Measurements from ENCODE around the gene PHGDH.
"Not testable (repeated sequence)": the region's sequence is repeated elsewhere in the genome, so short reads cannot be mapped to it uniquely, and the experiment has no call there.

The PHGDH gene

GRCh38 chr1:119711804-119712341, at the start of gene PHGDH:
Gene PHGDH, plus strand, starts transcription at chr1:119711934. Its CDS starts 89 bp downstream, at chr1:119712023.
- no peak for DNase-seq (ENCODE audit: extremely low read depth in 1 of 2, low read depth in 1 of 2)

DNA sequence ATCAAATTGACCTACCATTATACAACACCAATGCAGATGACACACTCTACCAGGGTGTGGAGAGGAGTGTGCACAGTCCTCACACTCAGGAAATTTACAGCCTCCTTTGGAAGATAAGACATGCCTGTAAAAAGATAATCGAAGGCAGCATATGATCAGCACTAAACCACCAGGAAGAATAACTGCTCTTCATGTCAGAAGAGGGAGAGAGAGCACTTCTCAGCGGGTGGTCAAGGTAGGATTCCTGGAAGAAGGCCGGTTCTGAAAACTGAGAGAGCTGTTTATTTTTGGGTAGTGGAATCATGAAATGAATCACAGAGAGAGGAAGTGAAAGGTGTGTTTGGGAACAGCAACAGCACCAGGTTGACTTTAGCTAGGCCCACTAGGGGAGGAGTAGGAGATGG, 49.7 kb upstream of the PHGDH start:
- DNase-seq (ENCODE audit: extremely low read depth in 1 of 2, low read depth in 1 of 2) = no peak

DNA sequence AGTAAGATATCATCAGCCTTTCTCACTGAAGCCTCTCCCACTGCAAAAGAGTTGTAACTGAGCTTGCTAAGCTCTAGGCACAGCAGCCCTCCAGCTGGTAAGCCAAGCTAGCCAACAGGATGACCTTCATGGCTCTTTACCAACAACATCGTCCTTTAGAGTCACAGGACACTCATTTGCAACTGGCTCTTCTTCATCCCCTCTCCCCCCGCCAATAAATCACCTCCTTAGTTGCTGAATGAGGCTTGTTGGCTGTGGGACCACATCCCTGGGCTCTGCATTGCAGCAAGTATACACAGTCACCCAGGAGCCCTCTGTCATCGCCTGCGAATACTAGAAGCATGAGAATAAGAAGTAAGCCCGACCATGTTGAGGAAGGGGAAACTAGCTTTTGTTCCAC, 47.7 kb upstream of the PHGDH start:
- no peak for DNase-seq (ENCODE audit: extremely low read depth in 1 of 2, low read depth in 1 of 2)

DNA sequence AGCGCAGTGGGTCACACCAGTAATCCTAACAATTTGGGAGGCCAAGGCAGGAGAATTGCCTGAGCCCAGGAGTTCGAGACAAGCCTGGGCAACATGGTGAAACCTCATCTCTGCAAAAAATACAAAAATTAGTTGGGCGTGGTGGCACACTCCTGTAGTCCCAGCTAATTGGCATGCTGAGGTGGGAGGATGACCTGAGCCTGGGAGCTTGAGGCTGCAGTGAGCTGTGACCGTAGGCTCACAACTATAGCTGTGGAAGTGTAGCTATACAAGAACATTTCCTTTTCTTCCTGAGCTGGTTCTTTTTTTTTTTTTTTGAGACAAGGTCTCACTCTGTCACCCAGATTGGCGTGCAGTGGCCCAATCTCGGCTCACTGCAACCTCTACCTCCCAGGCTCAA, 44.6 kb upstream of the PHGDH start:
- DNase-seq (ENCODE audit: extremely low read depth in 1 of 2, low read depth in 1 of 2) = no peak

DNA sequence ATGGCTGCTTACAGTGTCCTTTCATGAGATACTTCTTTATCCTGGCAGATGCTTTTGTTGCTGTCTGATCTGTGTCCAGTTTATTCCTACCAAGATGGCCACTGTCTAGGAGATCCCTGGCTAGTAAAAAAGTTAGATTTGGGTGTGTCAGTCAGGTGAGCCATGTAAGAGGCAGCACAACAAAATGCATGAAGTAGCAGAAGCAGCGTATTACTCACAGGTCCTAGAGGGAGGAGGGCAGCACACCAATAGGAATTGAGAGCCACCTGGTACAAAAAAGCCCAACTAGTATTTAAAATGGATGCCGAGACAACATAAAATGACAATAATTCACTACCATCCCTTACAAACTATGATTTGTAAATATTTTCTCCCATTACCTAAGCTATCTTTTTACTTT, 40.8 kb upstream of the PHGDH start:
- DNase-seq (ENCODE audit: extremely low read depth in 1 of 2, low read depth in 1 of 2) = no peak

DNA sequence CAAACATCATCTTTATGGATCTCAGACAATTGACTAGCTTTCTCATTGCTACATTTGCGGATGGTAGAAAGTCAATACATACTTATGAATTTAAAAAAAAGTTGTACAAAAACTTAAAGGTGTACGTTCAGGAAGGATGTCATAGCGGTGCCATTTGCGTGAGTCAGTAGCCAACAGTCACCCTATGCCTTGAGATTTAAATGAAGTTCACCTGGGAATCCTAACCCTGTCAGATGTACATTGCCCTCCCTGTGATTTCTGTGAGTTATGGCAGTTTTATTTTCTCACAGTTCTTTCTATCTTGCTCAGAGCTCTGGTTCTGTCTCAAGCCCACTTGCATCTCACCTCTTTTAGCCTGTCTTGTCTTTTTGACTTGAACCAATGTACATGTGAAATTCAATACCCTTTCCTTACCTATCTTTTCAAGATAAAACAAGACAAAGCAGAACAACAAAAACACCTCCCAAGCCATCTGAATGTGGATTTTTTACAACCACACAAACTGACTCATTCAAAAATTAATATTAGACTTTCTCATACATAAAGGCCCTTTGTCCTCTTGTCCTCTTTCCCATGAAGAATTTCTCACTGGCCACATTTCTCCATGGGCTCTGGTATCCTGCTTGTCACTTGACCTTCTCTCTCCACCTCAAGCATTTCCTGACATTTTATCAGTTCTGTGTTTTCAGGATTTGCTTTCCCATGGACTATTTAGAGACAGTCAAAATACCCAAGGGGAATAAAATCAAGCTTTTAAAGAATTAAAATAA, 38.4 kb upstream of the PHGDH start:
- DNase-seq (ENCODE audit: extremely low read depth in 1 of 2, low read depth in 1 of 2) = no peak

DNA sequence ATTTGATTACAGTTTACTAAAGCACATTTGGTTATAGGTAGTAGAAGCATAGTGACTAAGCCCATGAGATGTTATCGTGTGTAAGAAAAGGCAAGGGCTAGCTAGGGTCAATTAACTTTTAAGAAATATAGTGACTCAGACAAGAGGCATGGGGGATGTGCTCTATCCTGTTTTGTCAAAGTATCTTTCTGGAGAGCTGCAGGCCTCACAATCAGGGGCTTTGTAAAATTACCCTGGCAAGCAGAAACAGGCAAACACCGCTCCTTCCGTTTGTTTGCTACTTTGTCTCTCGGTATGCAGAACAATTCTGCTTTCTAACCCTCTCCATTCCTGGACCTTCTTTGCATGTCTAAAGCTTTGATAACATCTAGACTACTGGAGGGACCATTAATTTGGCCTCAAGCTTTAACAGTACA, 37.6 kb upstream of the PHGDH start:
- DNase-seq (ENCODE audit: extremely low read depth in 1 of 2, low read depth in 1 of 2) = no peak

GRCh38 chr1:119674835-119675289, 36.9 kb upstream of the PHGDH start:
- no peak for DNase-seq (ENCODE audit: extremely low read depth in 1 of 2, low read depth in 1 of 2)

GRCh38 chr1:119675349-119676345, 36.1 kb upstream of the PHGDH start:
- peak; percentile 22 to 35 for DNase-seq (ENCODE audit: extremely low read depth in 1 of 2, low read depth in 1 of 2)

DNA sequence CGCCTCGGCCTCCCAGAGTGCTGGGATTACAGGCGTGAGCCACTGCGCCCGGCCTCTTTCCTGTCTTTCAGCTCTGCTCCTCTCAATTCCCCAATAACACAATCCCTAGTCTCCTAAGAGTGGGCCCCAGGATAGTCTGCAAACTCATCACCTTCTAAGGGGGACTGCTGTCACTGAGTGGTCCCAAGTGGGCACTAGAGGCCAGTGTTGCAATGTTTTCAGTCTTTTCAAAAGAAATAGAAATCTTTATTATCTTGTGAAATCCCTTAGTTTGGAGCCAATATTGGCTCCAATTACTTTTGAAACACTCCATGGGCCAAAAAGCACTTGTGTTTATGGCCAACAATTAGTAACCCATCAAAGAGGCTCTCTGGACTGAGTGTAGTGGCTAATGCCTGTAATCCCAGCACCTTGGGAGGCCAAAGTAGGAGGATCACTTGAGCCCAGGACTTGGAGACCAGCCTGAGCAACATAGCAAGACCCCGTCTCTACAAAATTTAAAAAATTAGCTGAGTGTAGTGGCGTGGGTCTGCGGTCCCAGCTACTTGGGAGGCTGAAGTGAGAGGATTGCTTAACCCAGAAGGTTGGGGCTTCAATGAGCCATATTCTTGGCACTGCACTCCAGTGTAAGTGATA, 35.0 kb upstream of the PHGDH start:
- no peak for DNase-seq (ENCODE audit: extremely low read depth in 1 of 2, low read depth in 1 of 2)

DNA sequence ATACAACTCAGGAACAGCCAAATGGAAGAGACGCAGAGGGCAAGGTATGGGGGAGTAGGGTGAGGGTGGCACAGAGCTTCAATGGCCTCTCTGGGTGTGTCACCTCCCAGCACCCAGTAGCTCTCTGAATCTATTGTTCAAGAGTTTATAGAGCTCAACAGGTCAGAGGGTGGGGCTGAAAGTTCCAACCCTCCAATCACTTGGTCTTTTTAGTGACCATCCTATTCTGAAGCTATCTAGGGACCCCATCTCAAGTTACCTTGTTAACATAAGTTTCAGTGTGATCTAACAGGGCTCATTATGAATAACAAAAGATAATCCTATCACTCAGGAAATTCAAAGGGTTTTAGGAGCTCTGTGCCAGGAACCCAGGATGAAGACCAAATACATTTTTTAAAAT, 32.5 kb upstream of the PHGDH start:
- no peak for DNase-seq (ENCODE audit: extremely low read depth in 1 of 2, low read depth in 1 of 2)

- no peak for DNase-seq (ENCODE audit: extremely low read depth in 1 of 2, low read depth in 1 of 2)
Measured at GRCh38 chr1:119680193-119680592, 31.5 kb upstream of the PHGDH start.

DNA sequence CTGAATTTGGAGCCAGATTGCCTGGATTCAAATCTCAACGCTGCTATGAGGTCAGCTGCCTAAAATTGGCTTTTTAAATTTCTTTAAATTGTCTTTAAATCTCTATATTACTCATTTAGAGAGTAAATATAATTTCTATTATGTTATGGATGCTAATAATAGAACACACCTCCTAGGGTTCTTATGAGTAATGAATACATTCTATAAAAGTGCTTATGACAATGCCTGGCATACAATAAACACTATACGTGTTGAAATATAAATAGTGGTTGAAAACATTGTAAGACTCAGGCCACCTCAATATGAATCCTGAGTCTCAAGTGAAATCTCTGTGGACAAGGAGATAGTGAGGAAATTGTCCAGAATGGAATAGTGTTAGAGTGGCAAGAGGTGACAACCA, 31.0 kb upstream of the PHGDH start:
- DNase-seq (ENCODE audit: extremely low read depth in 1 of 2, low read depth in 1 of 2) = no peak

- no peak for DNase-seq (ENCODE audit: extremely low read depth in 1 of 2, low read depth in 1 of 2)
Measured at GRCh38 chr1:119681560-119681959, 30.2 kb upstream of the PHGDH start.

DNA sequence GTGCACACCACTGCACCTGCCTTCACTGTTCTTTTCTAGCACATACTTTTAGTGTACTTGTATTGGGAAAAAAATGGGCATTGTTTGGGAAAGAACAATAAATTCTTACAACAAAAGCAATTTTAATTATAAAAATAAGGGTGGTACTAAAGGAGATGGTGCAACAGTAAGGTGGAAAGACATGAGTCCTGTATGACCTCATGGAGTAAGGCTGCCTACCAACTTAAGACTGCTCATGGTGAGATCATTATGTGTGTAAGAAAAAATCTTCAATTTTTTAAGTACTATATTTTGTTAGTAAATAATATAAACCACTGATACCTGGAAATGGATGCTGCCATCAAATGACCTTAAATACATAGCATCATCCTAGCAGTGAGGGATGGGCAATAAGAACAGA, 29.6 kb upstream of the PHGDH start:
- DNase-seq (ENCODE audit: extremely low read depth in 1 of 2, low read depth in 1 of 2) = no peak

DNA sequence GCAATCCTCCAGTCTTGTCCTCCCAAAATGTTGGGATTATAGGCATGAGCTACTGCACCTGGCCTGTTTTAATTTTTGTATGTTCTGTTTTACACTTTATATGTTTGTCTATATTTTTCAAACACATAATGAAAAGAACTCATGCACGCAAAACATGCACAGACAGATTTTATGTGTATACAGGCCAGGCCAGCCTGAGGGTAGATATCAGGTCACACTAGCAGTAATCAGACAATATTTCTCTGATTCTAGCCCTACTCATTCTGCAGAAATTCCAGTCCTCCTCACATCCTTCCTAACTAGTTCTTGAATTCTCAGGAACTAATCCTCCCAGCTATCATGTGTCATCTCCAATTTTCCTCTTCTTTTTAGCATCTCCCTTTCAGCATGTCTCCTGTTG, 27.8 kb upstream of the PHGDH start:
- no peak for DNase-seq (ENCODE audit: extremely low read depth in 1 of 2, low read depth in 1 of 2)

DNA sequence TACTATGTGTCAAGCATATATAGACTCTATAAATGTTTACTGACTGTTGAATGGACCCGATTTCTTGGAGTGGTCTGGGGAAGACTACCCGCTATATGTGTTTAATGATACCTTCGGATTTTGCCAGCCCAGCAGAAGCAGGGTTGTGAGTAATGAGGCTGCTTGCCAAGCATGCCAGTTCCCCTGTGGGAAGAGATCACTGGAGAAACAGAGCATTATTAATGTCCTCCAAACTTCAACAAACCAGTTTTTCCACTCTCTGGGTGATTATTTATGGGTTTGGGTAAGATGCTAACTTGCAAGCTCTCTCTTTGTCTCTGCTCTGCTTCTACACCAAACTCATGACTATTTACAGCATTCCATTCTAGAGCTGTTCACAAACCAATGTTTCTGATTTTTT, 25.1 kb upstream of the PHGDH start:
- no peak for DNase-seq (ENCODE audit: extremely low read depth in 1 of 2, low read depth in 1 of 2)

DNA sequence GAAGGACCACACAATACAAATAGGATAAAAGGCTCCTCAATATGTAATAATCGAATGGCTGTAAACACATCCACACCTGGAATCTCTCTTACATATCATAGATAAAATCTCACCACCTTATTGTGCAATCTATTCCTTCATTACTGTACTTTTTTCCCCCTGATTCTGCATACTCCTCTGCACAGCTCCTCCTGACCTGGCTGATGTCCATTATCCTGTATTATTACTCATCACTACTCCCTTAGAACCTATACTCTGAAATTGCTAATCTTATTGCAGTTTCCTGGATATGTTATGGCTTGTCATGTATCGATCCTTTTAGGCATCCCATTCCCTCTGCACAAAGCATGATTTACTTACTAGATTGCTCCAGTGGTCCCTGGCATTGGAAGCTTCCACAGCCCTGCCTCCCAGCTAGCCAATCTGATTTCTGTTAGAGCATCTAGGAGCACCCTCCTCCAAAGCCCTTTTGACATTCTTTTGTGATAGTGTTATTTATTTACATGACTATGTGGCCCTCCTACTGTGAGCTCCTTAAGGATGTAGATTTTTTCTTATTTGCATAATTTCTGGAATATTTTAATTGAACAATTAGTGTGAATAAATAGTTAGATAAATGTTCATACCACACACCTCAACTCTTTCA, 24.2 kb upstream of the PHGDH start:
- DNase-seq (ENCODE audit: extremely low read depth in 1 of 2, low read depth in 1 of 2) = no peak

DNA sequence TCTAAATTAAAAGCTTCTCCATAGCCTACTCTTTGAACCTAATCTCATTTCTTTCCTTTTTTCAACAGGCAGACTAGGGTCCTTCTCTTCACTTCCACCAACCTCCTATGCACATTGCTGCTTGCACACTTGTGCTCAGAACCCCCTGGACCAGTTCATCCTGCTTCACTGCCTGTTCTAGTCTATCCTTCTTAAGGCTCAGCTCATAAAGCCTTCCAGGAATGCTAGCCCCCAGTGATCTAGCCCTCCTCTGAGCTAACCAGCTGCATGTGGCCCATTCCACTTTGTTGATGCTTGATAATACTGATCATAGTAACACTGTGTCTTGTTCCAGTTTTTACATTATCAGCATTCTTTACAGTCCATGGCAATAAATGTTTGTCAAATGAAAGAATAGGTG, 22.9 kb upstream of the PHGDH start:
- DNase-seq (ENCODE audit: extremely low read depth in 1 of 2, low read depth in 1 of 2) = no peak

GRCh38 chr1:119689511-119689910, 22.2 kb upstream of the PHGDH start:
- no peak for DNase-seq (ENCODE audit: extremely low read depth in 1 of 2, low read depth in 1 of 2)

- DNase-seq (ENCODE audit: extremely low read depth in 1 of 2, low read depth in 1 of 2) = not testable (repeated sequence)
Measured at GRCh38 chr1:119696863-119697262, 14.9 kb upstream of the PHGDH start.
